Measurements from ENCODE around the gene AHNAK.
"Not testable (repeated sequence)": the region's sequence is repeated elsewhere in the genome, so short reads cannot be mapped to it uniquely, and the experiment has no call there.

AHNAK gene

GRCh38 chr11:62400281-62400680 is 146.3 kb downstream of the AHNAK start:
- no peak for DNase-seq

- no peak for DNase-seq
Measured at GRCh38 chr11:62399878-62400266, 146.7 kb downstream of the AHNAK start.

- no peak for DNase-seq
Measured at GRCh38 chr11:62399172-62399877, 147.3 kb downstream of the AHNAK start.

- no peak for DNase-seq
Measured at GRCh38 chr11:62398011-62398994, 148.3 kb downstream of the AHNAK start.

- DNase-seq = no peak
Measured at GRCh38 chr11:62395885-62396551, 150.6 kb downstream of the AHNAK start.

GRCh38 chr11:62394825-62395538 is 151.6 kb downstream of the AHNAK start:
- peak; percentile 81 for DNase-seq

- DNase-seq = no peak
Measured at GRCh38 chr11:62393735-62394134, 152.9 kb downstream of the AHNAK start.

- no peak for DNase-seq
Measured at GRCh38 chr11:62393061-62393611, 153.5 kb downstream of the AHNAK start.

- DNase-seq = no peak
Measured at GRCh38 chr11:62392506-62392905, 154.1 kb downstream of the AHNAK start.

GRCh38 chr11:62391642-62392425 is 154.8 kb downstream of the AHNAK start:
- no peak for DNase-seq

GRCh38 chr11:62390722-62391121 is 155.9 kb downstream of the AHNAK start:
- DNase-seq = no peak

GRCh38 chr11:62390237-62390636 is 156.4 kb downstream of the AHNAK start:
- no peak for DNase-seq

GRCh38 chr11:62388999-62389398 is 157.6 kb downstream of the AHNAK start:
- no peak for DNase-seq

GRCh38 chr11:62387381-62387780 is 159.2 kb downstream of the AHNAK start:
- DNase-seq = no peak

GRCh38 chr11:62386083-62386482 is 160.5 kb downstream of the AHNAK start:
- DNase-seq = not testable (repeated sequence)

GRCh38 chr11:62383822-62384221 is 162.8 kb downstream of the AHNAK start:
- no peak for DNase-seq

All from HCEC 1CT (cell line).